NK-92 (cell line): Measurements from ENCODE around the gene TMEM123.

Source experiments
- DNase-seq: peaks from one replicate; lab custom pipeline; 2025; ENCODE audit not compliant: unreplicated experiment; lab: John Stamatoyannopoulos, UW

TMEM123 gene

GRCh38 chr11:102452461-102453301 is at the start of gene TMEM123:
Gene TMEM123, minus strand, starts transcription at chr11:102452765. Its CDS starts 142 bp downstream, at chr11:102452623.
- peak; percentile 23 for DNase-seq

GRCh38 chr11:102500829-102501228 is 48.3 kb upstream of the TMEM123 start:
- DNase-seq = no peak

GRCh38 chr11:102499931-102500330 is 47.4 kb upstream of the TMEM123 start:
- no peak for DNase-seq

- DNase-seq = no peak
These were observed 46.6 kb upstream of the TMEM123 start for GRCh38 chr11:102499151-102499550.

GRCh38 chr11:102497061-102497460 is 44.5 kb upstream of the TMEM123 start:
- DNase-seq = no peak

- DNase-seq = no peak
These were observed 42.8 kb upstream of the TMEM123 start for GRCh38 chr11:102495161-102496042.

GRCh38 chr11:102494216-102494615 is 41.7 kb upstream of the TMEM123 start:
- DNase-seq = no peak

- DNase-seq = no peak
These were observed 41.0 kb upstream of the TMEM123 start for GRCh38 chr11:102493524-102493923.

GRCh38 chr11:102491969-102492368 is 39.4 kb upstream of the TMEM123 start:
- no peak for DNase-seq

GRCh38 chr11:102489186-102490145 is 36.9 kb upstream of the TMEM123 start:
- no peak for DNase-seq

GRCh38 chr11:102488208-102488607 is 35.6 kb upstream of the TMEM123 start:
- no peak for DNase-seq

GRCh38 chr11:102487214-102487613 is 34.6 kb upstream of the TMEM123 start:
- DNase-seq = no peak

- DNase-seq = no peak
These were observed 34.0 kb upstream of the TMEM123 start for GRCh38 chr11:102486584-102486983.

GRCh38 chr11:102485095-102485722 is 32.6 kb upstream of the TMEM123 start:
- DNase-seq = no peak

- no peak for DNase-seq
These were observed 29.9 kb upstream of the TMEM123 start for GRCh38 chr11:102482433-102482832.

- DNase-seq = no peak
These were observed 27.2 kb upstream of the TMEM123 start for GRCh38 chr11:102479733-102480132.

- DNase-seq = no peak
These were observed 26.2 kb upstream of the TMEM123 start for GRCh38 chr11:102478673-102479299.

GRCh38 chr11:102476812-102477211 is 24.2 kb upstream of the TMEM123 start:
- no peak for DNase-seq

- no peak for DNase-seq
These were observed 23.5 kb upstream of the TMEM123 start for GRCh38 chr11:102476069-102476468.

GRCh38 chr11:102473543-102473942 is 21.0 kb upstream of the TMEM123 start:
- DNase-seq = no peak
